ENCODE measurements around the gene MAN2C1. TPM values are rescaled to one million over a fixed set of nuclear protein-coding genes. Genes with fewer than 3 reads are reported as not detected.
"Not testable (repeated sequence)": the region's sequence is repeated elsewhere in the genome, so short reads cannot be mapped to it uniquely, and the experiment has no call there.

Gene MAN2C1
- total RNA-seq, 1 donor from 2014 or later = 104 TPM

DNA sequence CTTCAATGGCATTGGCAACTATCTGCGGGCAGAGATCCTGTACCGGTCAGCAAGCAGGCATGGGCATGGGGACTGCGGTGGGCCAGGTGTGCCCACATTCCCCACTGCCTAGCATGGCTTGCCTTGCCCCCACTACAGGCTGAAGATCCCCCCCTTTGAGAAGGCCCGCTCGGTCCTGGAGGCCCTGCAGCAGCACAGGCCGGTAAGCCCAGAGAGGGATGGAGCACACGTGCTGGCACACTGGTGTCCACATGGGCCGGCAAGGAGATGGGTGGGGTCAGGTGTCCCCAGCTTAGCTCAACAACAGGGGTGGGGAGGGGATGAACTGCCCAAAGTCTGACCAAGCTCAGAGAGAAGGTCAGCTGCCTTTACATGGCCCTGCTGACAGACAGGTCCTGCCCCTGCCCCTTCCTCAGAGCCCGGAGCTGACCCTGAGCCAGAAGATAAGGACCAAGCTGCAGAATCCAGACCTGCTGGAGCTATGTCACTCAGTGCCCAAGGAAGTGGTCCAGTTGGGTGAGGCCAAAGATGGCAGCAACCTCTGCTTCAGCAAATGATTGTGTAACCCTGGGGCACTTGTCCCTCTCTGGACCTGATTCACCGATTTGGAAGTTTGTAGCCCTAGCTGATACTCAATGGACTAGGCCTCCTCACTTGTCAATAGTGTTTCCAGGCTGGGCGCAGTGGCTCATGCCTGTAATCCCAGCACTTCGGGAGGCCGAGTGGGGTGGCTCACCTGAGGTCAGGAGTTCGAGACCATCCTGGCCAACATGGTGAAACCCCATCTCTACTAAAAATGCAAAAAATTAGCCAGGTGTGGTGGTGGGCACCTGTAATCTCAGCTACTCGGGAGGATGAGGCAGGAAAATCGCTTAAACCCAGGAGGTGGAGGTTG, 16.0 kb downstream of the MAN2C1 start:
- H3K4me3 ChIP-seq (ENCODE audit: low read depth, low read length) = no peak overlapping the region
- TF ChIP-seq, protein P1, sequence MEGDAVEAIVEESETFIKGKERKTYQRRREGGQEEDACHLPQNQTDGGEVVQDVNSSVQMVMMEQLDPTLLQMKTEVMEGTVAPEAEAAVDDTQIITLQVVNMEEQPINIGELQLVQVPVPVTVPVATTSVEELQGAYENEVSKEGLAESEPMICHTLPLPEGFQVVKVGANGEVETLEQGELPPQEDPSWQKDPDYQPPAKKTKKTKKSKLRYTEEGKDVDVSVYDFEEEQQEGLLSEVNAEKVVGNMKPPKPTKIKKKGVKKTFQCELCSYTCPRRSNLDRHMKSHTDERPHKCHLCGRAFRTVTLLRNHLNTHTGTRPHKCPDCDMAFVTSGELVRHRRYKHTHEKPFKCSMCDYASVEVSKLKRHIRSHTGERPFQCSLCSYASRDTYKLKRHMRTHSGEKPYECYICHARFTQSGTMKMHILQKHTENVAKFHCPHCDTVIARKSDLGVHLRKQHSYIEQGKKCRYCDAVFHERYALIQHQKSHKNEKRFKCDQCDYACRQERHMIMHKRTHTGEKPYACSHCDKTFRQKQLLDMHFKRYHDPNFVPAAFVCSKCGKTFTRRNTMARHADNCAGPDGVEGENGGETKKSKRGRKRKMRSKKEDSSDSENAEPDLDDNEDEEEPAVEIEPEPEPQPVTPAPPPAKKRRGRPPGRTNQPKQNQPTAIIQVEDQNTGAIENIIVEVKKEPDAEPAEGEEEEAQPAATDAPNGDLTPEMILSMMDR (conservative IDR thresholded peaks at IDR 0.05; ENCODE audit: low read depth, low read length) = no peak
- DNase-seq (ENCODE audit: low read depth) = no peak

DNA sequence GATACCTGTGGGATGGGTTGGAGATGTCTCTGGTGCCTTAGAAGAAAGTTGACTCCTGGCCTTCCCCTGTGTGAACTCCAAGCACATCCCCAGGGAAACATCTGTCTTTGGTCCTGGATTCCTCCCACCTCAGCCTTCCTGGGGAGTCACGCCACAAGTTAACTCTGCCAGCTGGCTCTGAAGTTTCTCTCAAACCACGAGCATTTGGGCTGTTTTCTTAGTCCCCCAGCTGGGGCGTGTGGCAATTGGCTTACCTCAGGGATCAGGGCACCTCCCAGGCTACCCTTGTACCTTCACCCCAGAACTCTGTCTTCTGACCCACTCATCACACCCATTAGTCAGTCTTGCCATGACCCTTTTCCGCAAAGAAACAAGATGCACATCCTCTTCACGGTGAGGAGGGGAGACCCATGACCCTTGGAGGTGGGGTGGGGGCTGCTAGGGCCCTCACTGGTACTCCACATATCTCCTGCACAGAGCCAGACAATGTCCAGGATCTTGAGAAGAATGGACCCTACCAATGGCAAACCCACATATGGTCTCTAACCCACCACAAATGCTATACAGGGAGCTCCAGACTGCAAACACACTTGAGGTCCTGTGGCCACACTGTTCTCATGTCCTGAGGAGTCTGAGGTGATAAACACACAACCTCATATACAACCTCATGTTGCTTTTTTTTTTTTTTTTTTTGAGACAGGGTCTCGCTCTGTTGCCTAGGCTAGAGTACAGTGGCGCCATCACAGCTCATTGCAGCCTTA, 17.6 kb downstream of the MAN2C1 start:
- no peak for DNase-seq (ENCODE audit: low read depth)
- TF ChIP-seq, protein P1 (conservative IDR thresholded peaks at IDR 0.05; ENCODE audit: low read depth, low read length) = no peak

DNA sequence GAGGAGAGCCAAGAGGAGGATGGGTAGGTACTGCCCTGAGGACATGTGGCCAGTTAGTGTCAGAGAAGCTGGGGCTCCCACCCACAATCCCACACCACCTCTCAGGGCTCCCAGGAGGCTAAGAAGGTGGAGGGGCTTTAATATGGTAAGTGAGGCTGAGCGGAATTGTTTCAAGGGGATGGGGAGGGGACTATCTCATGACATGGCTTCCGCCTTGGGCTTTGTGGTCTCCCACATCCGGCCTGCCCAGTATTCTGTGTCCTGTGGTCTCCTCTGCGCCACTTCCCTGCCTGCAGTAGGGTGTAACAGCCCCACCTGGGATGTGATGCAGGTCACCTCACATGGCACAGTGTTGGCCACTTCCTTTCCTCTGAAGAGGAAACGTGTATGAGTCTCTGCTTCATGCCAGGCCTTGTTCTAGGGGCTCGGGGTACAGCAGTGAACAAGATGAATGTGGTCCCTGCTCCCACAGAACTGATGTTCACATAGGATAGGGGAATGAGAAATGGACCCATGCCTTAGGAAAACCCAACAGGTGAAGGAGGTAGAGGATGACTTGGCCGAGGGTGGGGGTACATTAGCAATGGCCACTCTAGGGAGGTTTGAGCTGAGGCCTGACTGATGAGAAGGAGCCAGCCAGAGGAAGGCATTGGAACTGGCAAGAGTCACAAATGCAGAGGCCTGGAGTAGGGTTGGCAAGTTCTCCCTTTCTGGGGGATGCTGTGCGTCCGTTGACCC, 18.4 kb downstream of the MAN2C1 start:
- no peak overlapping the region for H3K4me3 ChIP-seq (ENCODE audit: low read depth, low read length)
- no peak for DNase-seq (ENCODE audit: low read depth)
- TF ChIP-seq, protein P1 (conservative IDR thresholded peaks at IDR 0.05; ENCODE audit: low read depth, low read length) = no peak

More for the DNA sequence above, 17.6 kb downstream of the MAN2C1 start:
- H3K4me3 ChIP-seq (ENCODE audit: low read depth, low read length) = no peak overlapping the region

DNA sequence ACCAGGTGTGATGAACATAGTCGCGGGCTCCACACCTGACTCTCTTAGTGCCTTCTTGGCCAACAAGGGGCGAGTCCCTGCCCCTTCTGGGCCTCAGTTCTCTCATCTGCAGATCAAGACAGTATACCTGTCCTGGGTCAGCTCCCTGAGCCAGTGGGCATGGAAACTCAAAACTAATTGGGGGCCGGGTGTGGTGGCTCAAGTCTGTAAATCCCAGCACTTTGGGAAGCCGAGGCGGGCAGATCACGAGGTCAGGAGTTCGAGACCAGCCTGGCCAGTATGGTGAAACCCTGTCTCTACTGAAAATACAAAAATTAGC, 19.1 kb downstream of the MAN2C1 start:
- not testable (repeated sequence) for DNase-seq (ENCODE audit: low read depth); H3K4me3 ChIP-seq (ENCODE audit: low read depth, low read length)

DNA sequence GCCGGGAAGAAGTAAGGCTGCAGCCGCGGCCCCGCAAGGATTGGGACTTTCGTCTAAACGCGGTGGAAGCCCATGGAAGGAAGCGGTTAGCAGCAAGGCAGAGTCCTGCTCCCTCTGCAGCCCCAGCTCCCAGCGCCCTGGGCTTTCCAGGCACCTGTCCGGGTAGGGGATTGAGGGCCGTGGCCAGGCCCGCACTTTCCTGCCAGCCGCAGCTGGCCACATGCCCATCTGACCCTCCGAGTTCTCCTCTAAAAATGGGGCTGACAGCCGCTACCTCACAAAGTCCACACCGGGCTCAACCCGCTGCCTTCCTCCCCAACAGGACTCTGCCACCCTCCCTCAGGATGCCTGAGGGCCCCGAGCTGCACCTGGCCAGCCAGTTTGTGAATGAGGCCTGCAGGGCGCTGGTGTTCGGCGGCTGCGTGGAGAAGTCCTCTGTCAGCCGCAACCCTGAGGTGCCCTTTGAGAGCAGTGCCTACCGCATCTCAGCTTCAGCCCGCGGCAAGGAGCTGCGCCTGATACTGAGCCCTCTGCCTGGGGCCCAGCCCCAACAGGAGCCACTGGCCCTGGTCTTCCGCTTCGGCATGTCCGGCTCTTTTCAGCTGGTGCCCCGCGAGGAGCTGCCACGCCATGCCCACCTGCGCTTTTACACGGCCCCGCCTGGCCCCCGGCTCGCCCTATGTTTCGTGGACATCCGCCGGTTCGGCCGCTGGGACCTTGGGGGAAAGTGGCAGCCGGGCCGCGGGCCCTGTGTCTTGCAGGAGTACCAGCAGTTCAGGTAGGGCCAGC, 19.7 kb downstream of the MAN2C1 start:
- H3K4me3 ChIP-seq (ENCODE audit: low read depth, low read length) = peak overlapping the region; percentile 97
- no peak for DNase-seq (ENCODE audit: low read depth)
- TF ChIP-seq, protein P1 (conservative IDR thresholded peaks at IDR 0.05; ENCODE audit: low read depth, low read length) = no peak

DNA sequence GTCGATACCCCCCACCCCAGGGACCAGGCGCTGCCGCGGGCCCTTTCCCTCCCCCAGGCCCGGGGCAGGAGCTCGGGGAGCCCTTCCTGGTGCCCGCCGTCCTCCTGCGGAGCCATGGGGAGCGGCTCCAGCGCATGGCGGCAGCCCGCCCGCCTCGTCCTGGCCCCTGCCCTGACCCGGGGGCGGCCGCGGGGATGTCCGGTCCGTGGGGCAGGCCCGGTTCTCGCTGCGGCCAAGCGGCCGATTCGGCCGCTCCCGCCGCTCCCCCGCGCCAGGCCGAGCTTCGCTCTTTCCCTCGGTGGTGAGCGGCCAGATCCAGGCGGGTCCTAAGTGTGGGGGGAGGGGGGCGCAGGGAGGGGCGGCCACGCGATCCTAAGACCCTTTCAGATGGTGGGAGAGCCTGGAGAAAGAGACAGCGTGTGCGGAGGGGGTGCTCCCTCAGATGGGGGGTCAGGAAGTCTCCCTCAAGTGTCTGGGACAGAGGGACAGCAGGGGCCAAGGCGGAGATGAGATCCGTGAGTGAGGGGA, 20.3 kb downstream of the MAN2C1 start:
- peak overlapping the region; percentile 97 for H3K4me3 ChIP-seq (ENCODE audit: low read depth, low read length)
- DNase-seq (ENCODE audit: low read depth) = no peak
- TF ChIP-seq, protein P1 (conservative IDR thresholded peaks at IDR 0.05; ENCODE audit: low read depth, low read length) = no peak
